Measurements from ENCODE around the gene LRRC53. TPM values are rescaled to one million over a fixed set of nuclear protein-coding genes. Genes with fewer than 3 reads are reported as not detected.
A peak's percentile ranks its signal among the peaks of the same experiment; 100 is the strongest.

The LRRC53 gene
- not detected for total RNA-seq
- not detected for polyA plus RNA-seq

- Mint-ChIP-seq H3K4me1 (no peaks in the 10 kb centered on the region), H3K36me3 (no peaks in the 10 kb centered on the region), H3K4me3 (no peak within 1 kb of the TSS), H3K27ac (no peak within 1 kb of the TSS), H3K27me3 (no peaks in the 10 kb centered on the region), H3K9me3 (peaks cover 0 to 2% (median 0%) of the 10 kb centered on the region in 7 donors)
- no peak for ATAC-seq (ENCODE audit: low read depth in 2 of 2)
- no peaks in the 10 kb centered on the region for H3K9me3 ChIP-seq (ENCODE audit: control insufficient read depth in 2 of 2, low read length in 2 of 2)
- no peaks in the 10 kb centered on the region for H3K4me1 ChIP-seq (ENCODE audit: control insufficient read depth, insufficient read depth, low read length, poor library complexity, severe bottlenecking)
- H3K27me3 ChIP-seq (ENCODE audit: control insufficient read depth, insufficient read depth, low read length) = no peaks in the 10 kb centered on the region
- no peaks in the 10 kb centered on the region for H3K36me3 ChIP-seq (ENCODE audit: control insufficient read depth, insufficient read depth, low read length)
- H3K4me3 ChIP-seq (ENCODE audit: low read depth, low read length) = no peak within 1 kb of the TSS
- DNase-seq = no peak
- no peak within 1 kb of the TSS for H3K27ac ChIP-seq (ENCODE audit: insufficient read depth, low read length, poor library complexity, severe bottlenecking)
Measured at GRCh38 chr1:74512170-74512915, at the start of gene LRRC53. TSS of gene LRRC53 (minus strand) at chr1:74512611. CDS start at chr1:74483349, 29,262 bp downstream.

- no peak overlapping the region for H3K27ac Mint-ChIP-seq
- H3K9me3 Mint-ChIP-seq = peaks cover 0 to 8% (median 0%) of the 10 kb centered on the region in 7 donors
- Histone ChIP-seq H3K4me3 (ENCODE audit: low read depth, low read length) (no peak overlapping the region), H3K4me1 (ENCODE audit: control insufficient read depth, insufficient read depth, low read length, poor library complexity, severe bottlenecking) (no peaks in the 10 kb centered on the region), H3K27me3 (ENCODE audit: control insufficient read depth, insufficient read depth, low read length) (no peaks in the 10 kb centered on the region), H3K36me3 (ENCODE audit: control insufficient read depth, insufficient read depth, low read length) (no peaks in the 10 kb centered on the region), H3K27ac (ENCODE audit: insufficient read depth, low read length, poor library complexity, severe bottlenecking) (no peak overlapping the region), H3K9me3 (ENCODE audit: control insufficient read depth in 2 of 2, low read length in 2 of 2) (no peaks in the 10 kb centered on the region)
- ATAC-seq (ENCODE audit: low read depth in 2 of 2) = no peak
- DNase-seq = no peak
- no peaks in the 10 kb centered on the region for H3K36me3 Mint-ChIP-seq
- H3K4me1 Mint-ChIP-seq = no peaks in the 10 kb centered on the region
- H3K4me3 Mint-ChIP-seq = no peak overlapping the region
- H3K27me3 Mint-ChIP-seq = no peaks in the 10 kb centered on the region
Measured at GRCh38 chr1:74549932-74550331, 37.5 kb upstream of the LRRC53 start.

- H3K4me3 ChIP-seq (ENCODE audit: low read depth, low read length) = no peak overlapping the region
- H3K27me3 ChIP-seq (ENCODE audit: control insufficient read depth, insufficient read depth, low read length) = no peaks in the 10 kb centered on the region
- no peaks in the 10 kb centered on the region for H3K9me3 ChIP-seq (ENCODE audit: control insufficient read depth in 2 of 2, low read length in 2 of 2)
- Mint-ChIP-seq H3K27me3 (no peaks in the 10 kb centered on the region), H3K27ac (peak overlapping the region in 1 of 3 donors; percentile 32), H3K4me1 (no peaks in the 10 kb centered on the region), H3K36me3 (no peaks in the 10 kb centered on the region), H3K9me3 (peaks cover 0 to 8% (median 0%) of the 10 kb centered on the region in 7 donors), H3K4me3 (no peak overlapping the region)
- H3K36me3 ChIP-seq (ENCODE audit: control insufficient read depth, insufficient read depth, low read length) = no peaks in the 10 kb centered on the region
- no peaks in the 10 kb centered on the region for H3K4me1 ChIP-seq (ENCODE audit: control insufficient read depth, insufficient read depth, low read length, poor library complexity, severe bottlenecking)
- ATAC-seq (ENCODE audit: low read depth in 2 of 2) (no peak), DNase-seq (no peak)
- H3K27ac ChIP-seq (ENCODE audit: insufficient read depth, low read length, poor library complexity, severe bottlenecking) = no peak overlapping the region
Measured at GRCh38 chr1:74548961-74549750, 36.7 kb upstream of the LRRC53 start.

GRCh38 chr1:74545821-74546220 lies 33.4 kb upstream of the LRRC53 start:
- Mint-ChIP-seq H3K9me3 (peaks cover 0 to 2% (median 0%) of the 10 kb centered on the region in 7 donors), H3K36me3 (no peaks in the 10 kb centered on the region), H3K27ac (no peak overlapping the region), H3K27me3 (no peaks in the 10 kb centered on the region), H3K4me3 (no peak overlapping the region), H3K4me1 (no peaks in the 10 kb centered on the region)
- ATAC-seq (ENCODE audit: low read depth in 2 of 2) (no peak), DNase-seq (no peak)
- Histone ChIP-seq H3K27ac (ENCODE audit: insufficient read depth, low read length, poor library complexity, severe bottlenecking) (no peak overlapping the region), H3K36me3 (ENCODE audit: control insufficient read depth, insufficient read depth, low read length) (no peaks in the 10 kb centered on the region), H3K9me3 (ENCODE audit: control insufficient read depth in 2 of 2, low read length in 2 of 2) (no peaks in the 10 kb centered on the region), H3K27me3 (ENCODE audit: control insufficient read depth, insufficient read depth, low read length) (no peaks in the 10 kb centered on the region), H3K4me1 (ENCODE audit: control insufficient read depth, insufficient read depth, low read length, poor library complexity, severe bottlenecking) (no peaks in the 10 kb centered on the region), H3K4me3 (ENCODE audit: low read depth, low read length) (no peak overlapping the region)

- Histone ChIP-seq H3K27ac (ENCODE audit: insufficient read depth, low read length, poor library complexity, severe bottlenecking) (no peak overlapping the region), H3K4me1 (ENCODE audit: control insufficient read depth, insufficient read depth, low read length, poor library complexity, severe bottlenecking) (no peaks in the 10 kb centered on the region), H3K9me3 (ENCODE audit: control insufficient read depth in 2 of 2, low read length in 2 of 2) (no peaks in the 10 kb centered on the region), H3K4me3 (ENCODE audit: low read depth, low read length) (no peak overlapping the region), H3K36me3 (ENCODE audit: control insufficient read depth, insufficient read depth, low read length) (no peaks in the 10 kb centered on the region), H3K27me3 (ENCODE audit: control insufficient read depth, insufficient read depth, low read length) (no peaks in the 10 kb centered on the region)
- H3K9me3 Mint-ChIP-seq = peaks cover 0 to 2% (median 0%) of the 10 kb centered on the region in 7 donors
- no peaks in the 10 kb centered on the region for H3K36me3 Mint-ChIP-seq
- no peak overlapping the region for H3K4me3 Mint-ChIP-seq
- H3K27me3 Mint-ChIP-seq = no peaks in the 10 kb centered on the region
- ATAC-seq (ENCODE audit: low read depth in 2 of 2) (no peak), DNase-seq (no peak)
- H3K4me1 Mint-ChIP-seq = no peaks in the 10 kb centered on the region
- H3K27ac Mint-ChIP-seq = no peak overlapping the region
Measured at GRCh38 chr1:74534241-74534640, 21.8 kb upstream of the LRRC53 start.

GRCh38 chr1:74531796-74532195 lies 19.4 kb upstream of the LRRC53 start:
- Mint-ChIP-seq H3K27me3 (no peaks in the 10 kb centered on the region), H3K27ac (no peak overlapping the region), H3K9me3 (peaks cover 0 to 2% (median 0%) of the 10 kb centered on the region in 7 donors), H3K4me1 (no peaks in the 10 kb centered on the region), H3K4me3 (no peak overlapping the region), H3K36me3 (no peaks in the 10 kb centered on the region)
- H3K27ac ChIP-seq (ENCODE audit: insufficient read depth, low read length, poor library complexity, severe bottlenecking) = no peak overlapping the region
- no peaks in the 10 kb centered on the region for H3K9me3 ChIP-seq (ENCODE audit: control insufficient read depth in 2 of 2, low read length in 2 of 2)
- no peaks in the 10 kb centered on the region for H3K27me3 ChIP-seq (ENCODE audit: control insufficient read depth, insufficient read depth, low read length)
- ATAC-seq (ENCODE audit: low read depth in 2 of 2) (no peak), DNase-seq (no peak)
- no peak overlapping the region for H3K4me3 ChIP-seq (ENCODE audit: low read depth, low read length)
- no peaks in the 10 kb centered on the region for H3K4me1 ChIP-seq (ENCODE audit: control insufficient read depth, insufficient read depth, low read length, poor library complexity, severe bottlenecking)
- no peaks in the 10 kb centered on the region for H3K36me3 ChIP-seq (ENCODE audit: control insufficient read depth, insufficient read depth, low read length)

- Mint-ChIP-seq H3K4me3 (no peak overlapping the region), H3K36me3 (no peaks in the 10 kb centered on the region), H3K27me3 (no peaks in the 10 kb centered on the region), H3K9me3 (peaks cover 0 to 2% (median 0%) of the 10 kb centered on the region in 7 donors), H3K27ac (no peak overlapping the region), H3K4me1 (no peaks in the 10 kb centered on the region)
- no peak overlapping the region for H3K4me3 ChIP-seq (ENCODE audit: low read depth, low read length)
- no peaks in the 10 kb centered on the region for H3K9me3 ChIP-seq (ENCODE audit: control insufficient read depth in 2 of 2, low read length in 2 of 2)
- no peak overlapping the region for H3K27ac ChIP-seq (ENCODE audit: insufficient read depth, low read length, poor library complexity, severe bottlenecking)
- DNase-seq = no peak
- H3K27me3 ChIP-seq (ENCODE audit: control insufficient read depth, insufficient read depth, low read length) = no peaks in the 10 kb centered on the region
- ATAC-seq (ENCODE audit: low read depth in 2 of 2) = no peak
- no peaks in the 10 kb centered on the region for H3K36me3 ChIP-seq (ENCODE audit: control insufficient read depth, insufficient read depth, low read length)
- H3K4me1 ChIP-seq (ENCODE audit: control insufficient read depth, insufficient read depth, low read length, poor library complexity, severe bottlenecking) = no peaks in the 10 kb centered on the region
Measured at GRCh38 chr1:74530892-74531291, 18.5 kb upstream of the LRRC53 start.

Measured in CD4-positive, CD25-positive, alpha-beta regulatory T cell (primary cell).